Natural killer cell treated with Interleukin-12 subunit alpha and Interleukin-12 subunit beta and Interleukin-15 and Interleukin-18, amount 100 ng/mL, for 72 hours (primary cell): Measurements from ENCODE around the gene PINK1. TPM values are rescaled to one million over a fixed set of nuclear protein-coding genes. Genes with fewer than 3 reads are reported as not detected.

Source experiments
- ATAC-seq, 2 donors: fragments of 150-1000 bp; cut with Tn5 transposase in 1 of 2; sonication (Bioruptor Pico), chemical (Tn5 transposase) in 1 of 2; 2 replicates each; pipeline ENCODE4 v1.10.0; 2021
- DNase-seq: peaks from one replicate; pipeline ENCODE4 v3.0.0; 2022; ENCODE audit warnings: low spot score
- H3K27ac Mint-ChIP-seq, 2 donors: 1 replicate in 1 of 2; 2 replicates in 1 of 2; pipeline ENCODE4 v1.8.0; 2022; ENCODE audit warnings: mixed read lengths in 2 of 2, mild to moderate bottlenecking in 1 of 2, moderate library complexity in 1 of 2
- H3K27me3 Mint-ChIP-seq, 2 donors: 1 replicate in 1 of 2; 2 replicates in 1 of 2; pipeline ENCODE4 v1.8.0; 2022; ENCODE audit warnings: mixed read lengths in 2 of 2
- H3K36me3 Mint-ChIP-seq: one replicate; pipeline ENCODE4 v1.8.0; 2022; ENCODE audit warnings: mixed read lengths
- H3K4me1 Mint-ChIP-seq, 2 donors: 1 replicate in 1 of 2; 2 replicates in 1 of 2; pipeline ENCODE4 v1.8.0; 2022; ENCODE audit warnings: low read depth in 2 of 2, mixed read lengths in 2 of 2, mild to moderate bottlenecking in 1 of 2
- H3K4me3 Mint-ChIP-seq: one replicate; pipeline ENCODE4 v1.8.0; 2022; ENCODE audit warnings: mixed read lengths
- H3K9me3 Mint-ChIP-seq: 2 replicates; pipeline ENCODE4 v1.8.0; 2022; ENCODE audit warnings: mixed read lengths
- total RNA-seq, 2 donors: library from RNA; stranded (reverse); gene quantifications; one replicate each; pipeline ENCODE4 v1.2.3, GENCODE V29; 2022

Gene PINK1
- total RNA-seq, 2 donors from 2014 or later: 3.8 to 4.7 TPM

- Mint-ChIP-seq H3K27ac (no peak overlapping the region), H3K4me3 (no peak overlapping the region), H3K4me1 (peaks cover 5 to 7% of the 10 kb centered on the region in 2 donors), H3K36me3 (no peaks in the 10 kb centered on the region), H3K27me3 (peaks cover 0 to 4% of the 10 kb centered on the region in 2 donors), H3K9me3 (no peaks in the 10 kb centered on the region)
- no peak for ATAC-seq
- peak; percentile 58 for DNase-seq
These were observed 67.5 kb downstream of the PINK1 start for GRCh38 chr1:20700636-20701215.

Other genes with a start within 250 kb of the PINK1 start
- 1 to 10 TPM; 1.1 to 2.1 TPM for gene CAMK2N1, start 147.2 kb upstream of the PINK1 start, total RNA-seq
- 10 to 100 TPM; 23.3 to 30.6 TPM for gene MUL1, start 125.3 kb upstream of the PINK1 start, total RNA-seq
- not detected for gene FAM43B, start 80.9 kb upstream of the PINK1 start, total RNA-seq
- not detected for gene CDA, start 44.4 kb upstream of the PINK1 start, total RNA-seq
- gene DDOST, start 27.9 kb downstream of the PINK1 start, total RNA-seq: 100 to 1,000 TPM; 176 to 227 TPM
- not detected for gene KIF17, start 84.5 kb downstream of the PINK1 start, total RNA-seq
- gene SH2D5, start 99.2 kb downstream of the PINK1 start, total RNA-seq: under 1 TPM; 0.14 to 0.19 TPM
- 100 to 1,000 TPM; 182 to 347 TPM for gene HP1BP3, start 153.8 kb downstream of the PINK1 start, total RNA-seq